ENCODE data around the gene UNC13D.

- no peak for TF ChIP-seq CTCF (IDR thresholded peaks at IDR 0.05)
- no peak for TF ChIP-seq POLR2A (IDR thresholded peaks at IDR 0.05)
Observed at GRCh38 chr17:75824050-75824552, 20.1 kb downstream of the UNC13D start.
